Neutrophil (primary cell): ENCODE results near the gene NDFIP1.

ENCODE experiments used
- H3K27ac ChIP-seq: fragments of 200-600 bp; sonication (generic); 2 replicates; pipeline ENCODE4 v1.5.1; 2016; ENCODE audit warnings: mild to moderate bottlenecking, moderate library complexity
- H3K27me3 ChIP-seq: fragments of 200-600 bp; sonication (generic); 2 replicates; pipeline ENCODE4 v1.6.0; 2016; ENCODE audit warnings: mild to moderate bottlenecking
- H3K36me3 ChIP-seq: fragments of 200-600 bp; sonication (generic); 2 replicates; pipeline ENCODE4 v1.5.1; 2017
- H3K4me1 ChIP-seq, 2 experiments: fragments of 200-600 bp in 1 of 2; sonication (generic) in 1 of 2; 1 replicate in 1 of 2; 2 replicates in 1 of 2; pipeline versions ENCODE4 v1.5.1 to v1.6.1; 2013 to 2016; ENCODE audit warnings: low read depth in 1 of 2, low read length in 1 of 2, mild to moderate bottlenecking in 1 of 2, moderate library complexity in 1 of 2; ENCODE audit not compliant: control insufficient read depth in 1 of 2, insufficient read depth in 1 of 2
- H3K4me3 ChIP-seq, 2 experiments: fragments of 200-600 bp in 1 of 2; sonication (generic) in 1 of 2; 1 replicate in 1 of 2; 2 replicates in 1 of 2; pipeline ENCODE4 v1.5.1; 2013 to 2016; ENCODE audit warnings: low read depth in 1 of 2, low read length in 1 of 2, mild to moderate bottlenecking in 1 of 2, moderate library complexity in 1 of 2
- H3K9me3 ChIP-seq: fragments of 200-600 bp; sonication (generic); 2 replicates; pipeline ENCODE4 v1.5.1; 2016
- TF ChIP-seq, protein P1 (sequence below): fragments of 200-600 bp; sonication (generic); IDR thresholded peaks from 2 replicates; pipeline ENCODE4 v1.5.1; 2016; ENCODE audit warnings: antibody characterized with exemption

Gene NDFIP1

DNA sequence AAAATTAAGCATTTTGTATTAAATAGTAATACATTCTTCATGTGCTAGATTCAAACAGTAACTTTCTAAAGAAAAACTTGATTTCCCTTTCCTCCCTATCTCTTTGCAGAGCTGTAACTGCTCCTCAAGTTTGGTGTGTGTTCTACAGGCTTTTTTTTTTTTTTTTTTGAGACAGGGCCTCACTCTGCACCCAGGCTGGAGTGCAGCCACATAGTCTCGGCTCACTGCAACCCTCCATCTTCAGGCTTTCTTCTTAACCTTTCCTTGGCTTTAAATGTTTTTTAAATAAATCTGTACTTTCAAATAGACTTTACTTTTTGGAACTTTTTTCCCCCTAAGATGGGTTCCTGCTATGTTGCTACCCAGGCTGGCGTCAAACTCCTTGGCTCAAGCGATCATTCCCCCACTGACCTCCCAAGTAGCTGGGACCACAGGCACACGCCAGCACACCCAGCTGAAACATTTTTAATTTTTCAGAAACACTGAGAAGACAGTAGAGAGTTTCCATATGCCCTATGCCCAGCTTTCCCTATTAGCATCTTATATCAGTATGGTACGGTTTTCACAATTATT lies 9.1 kb downstream of the NDFIP1 start:
- no peaks in the 10 kb centered on the region for H3K9me3 ChIP-seq

GRCh38 chr5:142118155-142118686 lies 9.6 kb downstream of the NDFIP1 start:
- Histone ChIP-seq H3K27ac (no peak overlapping the region), H3K27me3 (no peaks in the 10 kb centered on the region), H3K4me1 (peaks cover 8 to 12% of the 10 kb centered on the region in 2 experiments), H3K4me3 (no peak overlapping the region), H3K9me3 (no peaks in the 10 kb centered on the region), H3K36me3 (no peaks in the 10 kb centered on the region)
- TF ChIP-seq, protein P1, sequence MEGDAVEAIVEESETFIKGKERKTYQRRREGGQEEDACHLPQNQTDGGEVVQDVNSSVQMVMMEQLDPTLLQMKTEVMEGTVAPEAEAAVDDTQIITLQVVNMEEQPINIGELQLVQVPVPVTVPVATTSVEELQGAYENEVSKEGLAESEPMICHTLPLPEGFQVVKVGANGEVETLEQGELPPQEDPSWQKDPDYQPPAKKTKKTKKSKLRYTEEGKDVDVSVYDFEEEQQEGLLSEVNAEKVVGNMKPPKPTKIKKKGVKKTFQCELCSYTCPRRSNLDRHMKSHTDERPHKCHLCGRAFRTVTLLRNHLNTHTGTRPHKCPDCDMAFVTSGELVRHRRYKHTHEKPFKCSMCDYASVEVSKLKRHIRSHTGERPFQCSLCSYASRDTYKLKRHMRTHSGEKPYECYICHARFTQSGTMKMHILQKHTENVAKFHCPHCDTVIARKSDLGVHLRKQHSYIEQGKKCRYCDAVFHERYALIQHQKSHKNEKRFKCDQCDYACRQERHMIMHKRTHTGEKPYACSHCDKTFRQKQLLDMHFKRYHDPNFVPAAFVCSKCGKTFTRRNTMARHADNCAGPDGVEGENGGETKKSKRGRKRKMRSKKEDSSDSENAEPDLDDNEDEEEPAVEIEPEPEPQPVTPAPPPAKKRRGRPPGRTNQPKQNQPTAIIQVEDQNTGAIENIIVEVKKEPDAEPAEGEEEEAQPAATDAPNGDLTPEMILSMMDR = no peak

More for the DNA sequence above, 9.1 kb downstream of the NDFIP1 start:
- Histone ChIP-seq H3K4me3 (no peak overlapping the region), H3K27me3 (no peaks in the 10 kb centered on the region), H3K27ac (no peak overlapping the region), H3K4me1 (peaks cover 8 to 12% of the 10 kb centered on the region in 2 experiments), H3K36me3 (no peaks in the 10 kb centered on the region)
- TF ChIP-seq, protein P1 = no peak

GRCh38 chr5:142119051-142119625 lies 10.6 kb downstream of the NDFIP1 start:
- H3K4me1 ChIP-seq = peaks cover 8 to 12% of the 10 kb centered on the region in 2 experiments
- TF ChIP-seq, protein P1 = no peak
- no peaks in the 10 kb centered on the region for H3K9me3 ChIP-seq

GRCh38 chr5:142120247-142120935 lies 11.8 kb downstream of the NDFIP1 start:
- Histone ChIP-seq H3K9me3 (no peaks in the 10 kb centered on the region), H3K4me1 (peaks cover 8 to 12% of the 10 kb centered on the region in 2 experiments), H3K4me3 (no peak overlapping the region), H3K36me3 (no peaks in the 10 kb centered on the region), H3K27ac (no peak overlapping the region), H3K27me3 (no peaks in the 10 kb centered on the region)
- TF ChIP-seq, protein P1 = no peak

More at GRCh38 chr5:142119051-142119625, 10.6 kb downstream of the NDFIP1 start:
- Histone ChIP-seq H3K27me3 (no peaks in the 10 kb centered on the region), H3K27ac (no peak overlapping the region), H3K4me3 (no peak overlapping the region), H3K36me3 (no peaks in the 10 kb centered on the region)

GRCh38 chr5:142122121-142122520 lies 13.5 kb downstream of the NDFIP1 start:
- no peaks in the 10 kb centered on the region for H3K27me3 ChIP-seq
- TF ChIP-seq, protein P1 = no peak

More at GRCh38 chr5:142122121-142122520, 13.5 kb downstream of the NDFIP1 start:
- Histone ChIP-seq H3K4me1 (peaks cover 0 to 5% of the 10 kb centered on the region in 2 experiments), H3K36me3 (no peaks in the 10 kb centered on the region), H3K9me3 (no peaks in the 10 kb centered on the region), H3K4me3 (no peak overlapping the region), H3K27ac (no peak overlapping the region)
